ENCODE measurements around the gene KRT86.
"Not testable (repeated sequence)": the region's sequence is repeated elsewhere in the genome, so short reads cannot be mapped to it uniquely, and the experiment has no call there.

- TF ChIP-seq CTCF, POLR2A (IDR thresholded peaks at IDR 0.05): not testable (repeated sequence)
Observed at GRCh38 chr12:52304941-52305411, 30.5 kb downstream of the KRT86 start.
